ENCODE measurements around the gene STOML2. TPM values are rescaled to one million over a fixed set of nuclear protein-coding genes. Genes with fewer than 3 reads are reported as not detected.

STOML2 gene
- total and polyA plus RNA-seq, 3 experiments from 2014 or later = 88.9 to 271 (median 258) TPM

GRCh38 chr9:35070823-35071813 lies 31.8 kb downstream of the STOML2 start:
- Histone ChIP-seq H3K4me1 (ENCODE audit: insufficient read depth, low read length) (peaks cover 39% of the 10 kb centered on the region), H3K9me3 (ENCODE audit: low read length) (no peaks in the 10 kb centered on the region), H3K27ac (ENCODE audit: low read depth, low read length) (peak overlapping the region; percentile 93), H3K4me3 (ENCODE audit: low read length) (peak overlapping the region; percentile 82), H3K27me3 (ENCODE audit: insufficient read depth, low read length, poor library complexity, severe bottlenecking) (no peaks in the 10 kb centered on the region), H3K36me3 (ENCODE audit: insufficient read depth, low read length) (peaks cover 22% of the 10 kb centered on the region)
- no peaks in the 10 kb centered on the region for H3K27me3 Mint-ChIP-seq
- H3K4me1 Mint-ChIP-seq = peaks cover 55 to 63% (median 61%) of the 10 kb centered on the region in 3 donors
- no peak for DNase-seq
- H3K36me3 Mint-ChIP-seq = peaks cover 9 to 64% (median 19%) of the 10 kb centered on the region in 3 donors
- H3K4me3 Mint-ChIP-seq = peak overlapping the region; percentile 85 to 95 (median 90)
- peak overlapping the region; percentile 85 to 98 (median 96) for H3K27ac Mint-ChIP-seq
- H3K9me3 Mint-ChIP-seq = no peaks in the 10 kb centered on the region
- CTCF ChIA-PET = interaction anchor here (1.0 to 2.7 kb wide), 10 partner anchors 9 to 172 kb away, joined by 3 to 16 read pairs (median 6); partner anchors contain the start of genes ATOSB, FANCG and PIGO
- POLR2A ChIA-PET = interaction anchor here (0.6 to 2.1 kb wide), 10 partner anchors 9 to 86 kb away, joined by 3 to 31 read pairs (median 6); partner anchors contain the start of genes ATOSB, DNAJB5 and FANCG

- H3K4me3 Mint-ChIP-seq = peak overlapping the region; percentile 48 to 91 (median 74)
- CTCF ChIA-PET = interaction anchor here (1.1 to 2.1 kb wide), 2 partner anchors 27 to 34 kb away, joined by 3 to 5 read pairs; partner anchors contain the start of gene PIGO
- H3K27ac Mint-ChIP-seq = peak overlapping the region; percentile 17 to 89 (median 68)
- DNase-seq = no peak
- Histone ChIP-seq H3K4me3 (ENCODE audit: low read length) (no peak overlapping the region), H3K9me3 (ENCODE audit: low read length) (no peaks in the 10 kb centered on the region), H3K4me1 (ENCODE audit: insufficient read depth, low read length) (peaks cover 39% of the 10 kb centered on the region), H3K36me3 (ENCODE audit: insufficient read depth, low read length) (peaks cover 41% of the 10 kb centered on the region), H3K27me3 (ENCODE audit: insufficient read depth, low read length, poor library complexity, severe bottlenecking) (no peaks in the 10 kb centered on the region), H3K27ac (ENCODE audit: low read depth, low read length) (no peak overlapping the region)
- H3K36me3 Mint-ChIP-seq = peaks cover 16 to 67% (median 24%) of the 10 kb centered on the region in 3 donors
- POLR2A ChIA-PET = interaction anchor here (0.6 kb wide), 2 partner anchors 10 to 94 kb away, joined by 4 to 6 read pairs; no protein-coding TSS in a partner anchor
- peaks cover 55 to 69% (median 68%) of the 10 kb centered on the region in 3 donors for H3K4me1 Mint-ChIP-seq
- no peaks in the 10 kb centered on the region for H3K27me3 Mint-ChIP-seq
- no peaks in the 10 kb centered on the region for H3K9me3 Mint-ChIP-seq
Measured at GRCh38 chr9:35069020-35069419, 33.9 kb downstream of the STOML2 start.

- Mint-ChIP-seq H3K4me1 (peaks cover 50 to 59% (median 57%) of the 10 kb centered on the region in 3 donors), H3K9me3 (no peaks in the 10 kb centered on the region), H3K4me3 (no peak overlapping the region), H3K27me3 (no peaks in the 10 kb centered on the region), H3K27ac (peak overlapping the region in 5 of 8 donors; percentile 19 to 79 (median 49)), H3K36me3 (peaks cover 23 to 79% (median 33%) of the 10 kb centered on the region in 3 donors)
- ChIA-PET POLR2A (interaction anchor here (0.6 kb wide), 1 partner anchor 163 kb away, joined by 3 read pairs; no protein-coding TSS in a partner anchor), CTCF (interaction anchor here (1.3 to 2.1 kb wide), 2 partner anchors 29 to 50 kb away, joined by 4 to 5 read pairs; partner anchors contain the start of gene PIGO)
- no peaks in the 10 kb centered on the region for H3K27me3 ChIP-seq (ENCODE audit: insufficient read depth, low read length, poor library complexity, severe bottlenecking)
- no peak overlapping the region for H3K27ac ChIP-seq (ENCODE audit: low read depth, low read length)
- H3K36me3 ChIP-seq (ENCODE audit: insufficient read depth, low read length) = peaks cover 61% of the 10 kb centered on the region
- no peak for DNase-seq
- H3K4me3 ChIP-seq (ENCODE audit: low read length) = no peak overlapping the region
- H3K9me3 ChIP-seq (ENCODE audit: low read length) = no peaks in the 10 kb centered on the region
- peaks cover 35% of the 10 kb centered on the region for H3K4me1 ChIP-seq (ENCODE audit: insufficient read depth, low read length)
Measured at GRCh38 chr9:35067056-35067455, 35.9 kb downstream of the STOML2 start.

- H3K27me3 Mint-ChIP-seq = no peaks in the 10 kb centered on the region
- Histone ChIP-seq H3K27ac (ENCODE audit: low read depth, low read length) (no peak overlapping the region), H3K27me3 (ENCODE audit: insufficient read depth, low read length, poor library complexity, severe bottlenecking) (no peaks in the 10 kb centered on the region), H3K36me3 (ENCODE audit: insufficient read depth, low read length) (peaks cover 95% of the 10 kb centered on the region), H3K4me1 (ENCODE audit: insufficient read depth, low read length) (no peaks in the 10 kb centered on the region), H3K4me3 (ENCODE audit: low read length) (no peak overlapping the region), H3K9me3 (ENCODE audit: low read length) (no peaks in the 10 kb centered on the region)
- H3K4me1 Mint-ChIP-seq = peaks cover 2 to 8% (median 5%) of the 10 kb centered on the region in 3 donors
- no peak overlapping the region for H3K4me3 Mint-ChIP-seq
- no peaks in the 10 kb centered on the region for H3K9me3 Mint-ChIP-seq
- DNase-seq = no peak
- H3K27ac Mint-ChIP-seq = no peak overlapping the region
- peaks cover 30 to 97% (median 57%) of the 10 kb centered on the region in 3 donors for H3K36me3 Mint-ChIP-seq
- CTCF ChIA-PET = no interaction called here
- POLR2A ChIA-PET = no interaction called here
Measured at GRCh38 chr9:35060548-35061207, 42.3 kb downstream of the STOML2 start.

GRCh38 chr9:35059438-35059837 lies 43.5 kb downstream of the STOML2 start:
- POLR2A ChIA-PET = no interaction called here
- no peaks in the 10 kb centered on the region for H3K9me3 Mint-ChIP-seq
- no peaks in the 10 kb centered on the region for H3K27me3 ChIP-seq (ENCODE audit: insufficient read depth, low read length, poor library complexity, severe bottlenecking)

GRCh38 chr9:35057271-35057620 lies 45.7 kb downstream of the STOML2 start:
- ChIA-PET CTCF (interaction anchor here (1.1 kb wide), 1 partner anchor 39 kb away, joined by 4 read pairs; the partner anchor contains the start of gene PIGO), POLR2A (no interaction called here)
- no peak for DNase-seq
- Histone ChIP-seq H3K36me3 (ENCODE audit: insufficient read depth, low read length) (peaks cover 60% of the 10 kb centered on the region), H3K27me3 (ENCODE audit: insufficient read depth, low read length, poor library complexity, severe bottlenecking) (no peaks in the 10 kb centered on the region), H3K4me3 (ENCODE audit: low read length) (no peak overlapping the region), H3K27ac (ENCODE audit: low read depth, low read length) (no peak overlapping the region), H3K4me1 (ENCODE audit: insufficient read depth, low read length) (no peaks in the 10 kb centered on the region), H3K9me3 (ENCODE audit: low read length) (no peaks in the 10 kb centered on the region)
- Mint-ChIP-seq H3K27ac (peak overlapping the region in 1 of 8 donors; percentile 53), H3K36me3 (peaks cover 18 to 93% (median 49%) of the 10 kb centered on the region in 3 donors), H3K9me3 (no peaks in the 10 kb centered on the region), H3K4me1 (peaks cover 0 to 7% (median 0%) of the 10 kb centered on the region in 3 donors), H3K4me3 (no peak overlapping the region), H3K27me3 (no peaks in the 10 kb centered on the region)

More at GRCh38 chr9:35059438-35059837, 43.5 kb downstream of the STOML2 start:
- peak overlapping the region in 1 of 8 donors; percentile 8 for H3K27ac Mint-ChIP-seq
- Histone ChIP-seq H3K9me3 (ENCODE audit: low read length) (no peaks in the 10 kb centered on the region), H3K4me3 (ENCODE audit: low read length) (no peak overlapping the region), H3K36me3 (ENCODE audit: insufficient read depth, low read length) (peaks cover 82% of the 10 kb centered on the region), H3K27ac (ENCODE audit: low read depth, low read length) (no peak overlapping the region), H3K4me1 (ENCODE audit: insufficient read depth, low read length) (no peaks in the 10 kb centered on the region)
- DNase-seq = no peak
- peaks cover 0 to 2% (median 0%) of the 10 kb centered on the region in 3 donors for H3K4me1 Mint-ChIP-seq
- H3K36me3 Mint-ChIP-seq = peaks cover 23 to 96% (median 54%) of the 10 kb centered on the region in 3 donors
- no peaks in the 10 kb centered on the region for H3K27me3 Mint-ChIP-seq
- CTCF ChIA-PET = interaction anchor here (0.8 kb wide), 1 partner anchor 9 kb away, joined by 3 read pairs; no protein-coding TSS in a partner anchor
- peak overlapping the region in 1 of 7 donors; percentile 13 for H3K4me3 Mint-ChIP-seq

- Histone ChIP-seq H3K4me1 (ENCODE audit: insufficient read depth, low read length) (no peaks in the 10 kb centered on the region), H3K27ac (ENCODE audit: low read depth, low read length) (no peak overlapping the region), H3K36me3 (ENCODE audit: insufficient read depth, low read length) (peaks cover 55% of the 10 kb centered on the region), H3K27me3 (ENCODE audit: insufficient read depth, low read length, poor library complexity, severe bottlenecking) (no peaks in the 10 kb centered on the region), H3K4me3 (ENCODE audit: low read length) (no peak overlapping the region), H3K9me3 (ENCODE audit: low read length) (no peaks in the 10 kb centered on the region)
- Mint-ChIP-seq H3K36me3 (peaks cover 15 to 91% (median 45%) of the 10 kb centered on the region in 3 donors), H3K27me3 (no peaks in the 10 kb centered on the region), H3K9me3 (no peaks in the 10 kb centered on the region), H3K4me3 (peak overlapping the region in 1 of 7 donors; percentile 19), H3K27ac (peak overlapping the region in 2 of 8 donors; percentile 9 to 53), H3K4me1 (peaks cover 0 to 7% (median 0%) of the 10 kb centered on the region in 3 donors)
- no peak for DNase-seq
- ChIA-PET POLR2A (no interaction called here), CTCF (interaction anchor here (1.1 kb wide), 1 partner anchor 40 kb away, joined by 4 read pairs; the partner anchor contains the start of gene PIGO)
Measured at GRCh38 chr9:35056571-35057270, 46.2 kb downstream of the STOML2 start.

Data from CD8-positive, alpha-beta memory T cell (primary cell).